ENCODE data around the gene DENND1A. TPM values are rescaled to one million over a fixed set of nuclear protein-coding genes. Genes with fewer than 3 reads are reported as not detected.

Gene DENND1A
- total RNA-seq, 2 donors from 2014 or later, result 18.9 to 26.8 TPM

- DNase-seq (ENCODE audit: low spot score), result no peak
- TF ChIP-seq CTCF (IDR thresholded peaks at IDR 0.05), result no peak
- no peak for TF ChIP-seq POLR2A (IDR thresholded peaks at IDR 0.05)
- intact Hi-C loops (cut with DNase I), result no loop called here
- 66% methylated on average over 2 of the region's 2 CpGs for WGBS
- Histone ChIP-seq H3K36me3 (no peaks in the 10 kb centered on the region), H3K4me1 (replicated peaks) (no peaks in the 10 kb centered on the region), H3K4me3 (no peak overlapping the region), H3K9me3 (no peaks in the 10 kb centered on the region), H3K27me3 (replicated peaks; ENCODE audit: insufficient read depth) (no peaks in the 10 kb centered on the region), H3K27ac (no peak overlapping the region)
Measured at GRCh38 chr9:123745451-123745850, 184.5 kb downstream of the DENND1A start.

GRCh38 chr9:123743737-123744136 is 186.2 kb downstream of the DENND1A start:
- no peak overlapping the region for H3K27ac ChIP-seq
- DNase-seq (ENCODE audit: low spot score), result no peak
- intact Hi-C loops (cut with DNase I), result no loop called here
- no peaks in the 10 kb centered on the region for H3K27me3 ChIP-seq (replicated peaks; ENCODE audit: insufficient read depth)
- H3K4me1 ChIP-seq (replicated peaks), result no peaks in the 10 kb centered on the region
- 95% methylated on average over 4 of the region's 4 CpGs for whole genome bisulfite sequencing
- no peaks in the 10 kb centered on the region for H3K36me3 ChIP-seq
- H3K4me3 ChIP-seq, result no peak overlapping the region
- no peaks in the 10 kb centered on the region for H3K9me3 ChIP-seq
- TF ChIP-seq POLR2A (IDR thresholded peaks at IDR 0.05) (no peak), CTCF (IDR thresholded peaks at IDR 0.05) (no peak), POLR2AphosphoS5 (IDR thresholded peaks at IDR 0.05) (no peak)

GRCh38 chr9:123742009-123742767 is 187.7 kb downstream of the DENND1A start:
- no peaks in the 10 kb centered on the region for H3K4me1 ChIP-seq (replicated peaks)
- H3K27me3 ChIP-seq (replicated peaks; ENCODE audit: insufficient read depth), result no peaks in the 10 kb centered on the region
- H3K36me3 ChIP-seq, result no peaks in the 10 kb centered on the region
- no peaks in the 10 kb centered on the region for H3K9me3 ChIP-seq
- H3K4me3 ChIP-seq, result no peak overlapping the region
- intact Hi-C loops (cut with DNase I), result no loop called here
- H3K27ac ChIP-seq, result no peak overlapping the region
- DNase-seq (ENCODE audit: low spot score), result no peak
- WGBS, result 41% methylated on average over 7 of the region's 7 CpGs
- TF ChIP-seq CTCF (IDR thresholded peaks at IDR 0.05) (no peak), POLR2AphosphoS5 (IDR thresholded peaks at IDR 0.05) (no peak)

- DNase-seq (ENCODE audit: low spot score), result no peak
- H3K27ac ChIP-seq, result no peak overlapping the region
- 71% methylated on average over 3 of the region's 3 CpGs for WGBS
- TF ChIP-seq POLR2A (IDR thresholded peaks at IDR 0.05) (no peak), POLR2AphosphoS5 (IDR thresholded peaks at IDR 0.05) (no peak), CTCF (IDR thresholded peaks at IDR 0.05) (no peak)
- intact Hi-C loops (cut with DNase I), result no loop called here
- H3K4me1 ChIP-seq (replicated peaks), result no peaks in the 10 kb centered on the region
- no peak overlapping the region for H3K4me3 ChIP-seq
- no peaks in the 10 kb centered on the region for H3K36me3 ChIP-seq
- H3K27me3 ChIP-seq (replicated peaks; ENCODE audit: insufficient read depth), result no peaks in the 10 kb centered on the region
- no peaks in the 10 kb centered on the region for H3K9me3 ChIP-seq
Measured at GRCh38 chr9:123741214-123741613, 188.7 kb downstream of the DENND1A start.

- intact Hi-C loops (cut with DNase I), result no loop called here
- Histone ChIP-seq H3K27me3 (replicated peaks; ENCODE audit: insufficient read depth) (no peaks in the 10 kb centered on the region), H3K27ac (no peak overlapping the region), H3K9me3 (no peaks in the 10 kb centered on the region), H3K36me3 (no peaks in the 10 kb centered on the region), H3K4me3 (no peak overlapping the region), H3K4me1 (replicated peaks) (no peaks in the 10 kb centered on the region)
- TF ChIP-seq POLR2A (IDR thresholded peaks at IDR 0.05), result no peak
- no peak for TF ChIP-seq POLR2AphosphoS5 (IDR thresholded peaks at IDR 0.05)
- TF ChIP-seq CTCF (IDR thresholded peaks at IDR 0.05), result no peak
- 89% methylated on average over 2 of the region's 2 CpGs for WGBS
- DNase-seq (ENCODE audit: low spot score), result no peak
Measured at GRCh38 chr9:123739902-123740301, 190.0 kb downstream of the DENND1A start.
